Measurements from ENCODE around the gene LRMDA. TPM values are rescaled to one million over a fixed set of nuclear protein-coding genes. Genes with fewer than 3 reads are reported as not detected.

LRMDA gene
- total RNA-seq, 1 donor from 2014 or later, result 0.19 TPM

GRCh38 chr10:75971402-75972211 lies 540.2 kb downstream of the LRMDA start:
- Mint-ChIP-seq H3K36me3 (ENCODE audit: unreplicated experiment) (no peaks in the 10 kb centered on the region), H3K9me3 (ENCODE audit: unreplicated experiment) (no peaks in the 10 kb centered on the region), H3K27ac (ENCODE audit: unreplicated experiment) (no peak overlapping the region), H3K4me3 (ENCODE audit: unreplicated experiment) (no peak overlapping the region), H3K27me3 (ENCODE audit: unreplicated experiment) (peaks cover 28% of the 10 kb centered on the region), H3K4me1 (ENCODE audit: unreplicated experiment) (peaks cover 4% of the 10 kb centered on the region)
- TF ChIP-seq CTCF (IDR thresholded peaks at IDR 0.05), result no peak
- no peak for DNase-seq (ENCODE audit: extremely low spot score, unreplicated experiment)

GRCh38 chr10:75972491-75973276 lies 541.3 kb downstream of the LRMDA start:
- Mint-ChIP-seq H3K27me3 (ENCODE audit: unreplicated experiment) (peaks cover 19% of the 10 kb centered on the region), H3K4me3 (ENCODE audit: unreplicated experiment) (no peak overlapping the region), H3K9me3 (ENCODE audit: unreplicated experiment) (no peaks in the 10 kb centered on the region), H3K4me1 (ENCODE audit: unreplicated experiment) (peaks cover 4% of the 10 kb centered on the region), H3K27ac (ENCODE audit: unreplicated experiment) (no peak overlapping the region), H3K36me3 (ENCODE audit: unreplicated experiment) (no peaks in the 10 kb centered on the region)
- TF ChIP-seq CTCF (IDR thresholded peaks at IDR 0.05), result no peak
- DNase-seq (ENCODE audit: extremely low spot score, unreplicated experiment), result no peak

- Mint-ChIP-seq H3K27ac (ENCODE audit: unreplicated experiment) (no peak overlapping the region), H3K4me1 (ENCODE audit: unreplicated experiment) (peaks cover 4% of the 10 kb centered on the region), H3K36me3 (ENCODE audit: unreplicated experiment) (no peaks in the 10 kb centered on the region), H3K27me3 (ENCODE audit: unreplicated experiment) (peaks cover 13% of the 10 kb centered on the region), H3K9me3 (ENCODE audit: unreplicated experiment) (no peaks in the 10 kb centered on the region), H3K4me3 (ENCODE audit: unreplicated experiment) (no peak overlapping the region)
- no peak for TF ChIP-seq CTCF (IDR thresholded peaks at IDR 0.05)
- DNase-seq (ENCODE audit: extremely low spot score, unreplicated experiment), result no peak
Measured at GRCh38 chr10:75974080-75974479, 542.7 kb downstream of the LRMDA start.

- no peaks in the 10 kb centered on the region for H3K36me3 Mint-ChIP-seq (ENCODE audit: unreplicated experiment)
- H3K4me3 Mint-ChIP-seq (ENCODE audit: unreplicated experiment), result no peak overlapping the region
- no peak for DNase-seq (ENCODE audit: extremely low spot score, unreplicated experiment)
- peaks cover 2% of the 10 kb centered on the region for H3K4me1 Mint-ChIP-seq (ENCODE audit: unreplicated experiment)
- TF ChIP-seq CTCF (IDR thresholded peaks at IDR 0.05), result no peak
- H3K9me3 Mint-ChIP-seq (ENCODE audit: unreplicated experiment), result no peaks in the 10 kb centered on the region
- peaks cover 28% of the 10 kb centered on the region for H3K27me3 Mint-ChIP-seq (ENCODE audit: unreplicated experiment)
- H3K27ac Mint-ChIP-seq (ENCODE audit: unreplicated experiment), result no peak overlapping the region
Measured at GRCh38 chr10:75976681-75977080, 545.3 kb downstream of the LRMDA start.

GRCh38 chr10:75977139-75977538 lies 545.7 kb downstream of the LRMDA start:
- H3K36me3 Mint-ChIP-seq (ENCODE audit: unreplicated experiment), result no peaks in the 10 kb centered on the region
- DNase-seq (ENCODE audit: extremely low spot score, unreplicated experiment), result no peak
- TF ChIP-seq CTCF (IDR thresholded peaks at IDR 0.05), result no peak
- H3K4me1 Mint-ChIP-seq (ENCODE audit: unreplicated experiment), result peaks cover 2% of the 10 kb centered on the region
- H3K4me3 Mint-ChIP-seq (ENCODE audit: unreplicated experiment), result no peak overlapping the region
- no peak overlapping the region for H3K27ac Mint-ChIP-seq (ENCODE audit: unreplicated experiment)
- peaks cover 31% of the 10 kb centered on the region for H3K27me3 Mint-ChIP-seq (ENCODE audit: unreplicated experiment)
- H3K9me3 Mint-ChIP-seq (ENCODE audit: unreplicated experiment), result no peaks in the 10 kb centered on the region
